Measurements from ENCODE around the gene TCF3.

DNA sequence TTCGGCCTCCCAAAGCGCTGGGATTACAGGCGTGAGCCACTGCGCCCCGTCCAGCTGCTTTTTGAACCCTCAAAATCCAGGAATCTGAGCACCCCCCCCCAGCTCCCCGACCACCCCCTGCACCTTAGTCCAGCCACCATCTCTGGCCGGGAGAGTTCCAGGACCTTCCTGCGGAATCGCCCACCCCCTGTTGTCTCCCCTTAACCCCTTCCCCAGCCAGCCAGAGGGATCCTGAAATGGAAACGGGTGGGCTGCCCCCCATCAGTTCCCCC, 59.0 kb downstream of the TCF3 start:
- TF ChIP-seq CTCF (IDR thresholded peaks at IDR 0.05; ENCODE audit: borderline replicate concordance, extremely low read depth, low read length, poor library complexity, severe bottlenecking) (no peak), EZH2 (IDR thresholded peaks at IDR 0.05; ENCODE audit: borderline replicate concordance, low read depth, low read length, severe bottlenecking) (no peak)
